ENCODE results near the gene MPO. TPM values are rescaled to one million over a fixed set of nuclear protein-coding genes. Genes with fewer than 3 reads are reported as not detected.

The MPO gene
- not detected for total RNA-seq

- ATAC-seq (no peak), DNase-seq (ENCODE audit: low spot score in 2 of 2) (no peak)
- Mint-ChIP-seq H3K27ac (no peak within 1 kb of the TSS), H3K9me3 (no peaks in the 10 kb centered on the region), H3K36me3 (no peaks in the 10 kb centered on the region)
These were observed at the start of gene MPO for GRCh38 chr17:58280480-58281217. TSS of gene MPO (minus strand) at chr17:58280935. CDS start at chr17:58280758, 177 bp downstream.

- H3K27ac Mint-ChIP-seq: peak overlapping the region; percentile 100
- ATAC-seq (peak; percentile 30 to 37), DNase-seq (ENCODE audit: low spot score in 2 of 2) (no peak)
- H3K9me3 Mint-ChIP-seq: no peaks in the 10 kb centered on the region
- H3K36me3 Mint-ChIP-seq: peaks cover 44 to 57% of the 10 kb centered on the region in 2 donors
These were observed 49.2 kb upstream of the MPO start for GRCh38 chr17:58329810-58330537.

GRCh38 chr17:58329035-58329809, 48.5 kb upstream of the MPO start:
- DNase-seq (ENCODE audit: low spot score in 2 of 2) (peak; percentile 83 to 89), ATAC-seq (peak; percentile 34 to 49)
- H3K9me3 Mint-ChIP-seq: no peaks in the 10 kb centered on the region
- peak overlapping the region; percentile 100 for H3K27ac Mint-ChIP-seq
- peaks cover 38 to 50% of the 10 kb centered on the region in 2 donors for H3K36me3 Mint-ChIP-seq

DNA sequence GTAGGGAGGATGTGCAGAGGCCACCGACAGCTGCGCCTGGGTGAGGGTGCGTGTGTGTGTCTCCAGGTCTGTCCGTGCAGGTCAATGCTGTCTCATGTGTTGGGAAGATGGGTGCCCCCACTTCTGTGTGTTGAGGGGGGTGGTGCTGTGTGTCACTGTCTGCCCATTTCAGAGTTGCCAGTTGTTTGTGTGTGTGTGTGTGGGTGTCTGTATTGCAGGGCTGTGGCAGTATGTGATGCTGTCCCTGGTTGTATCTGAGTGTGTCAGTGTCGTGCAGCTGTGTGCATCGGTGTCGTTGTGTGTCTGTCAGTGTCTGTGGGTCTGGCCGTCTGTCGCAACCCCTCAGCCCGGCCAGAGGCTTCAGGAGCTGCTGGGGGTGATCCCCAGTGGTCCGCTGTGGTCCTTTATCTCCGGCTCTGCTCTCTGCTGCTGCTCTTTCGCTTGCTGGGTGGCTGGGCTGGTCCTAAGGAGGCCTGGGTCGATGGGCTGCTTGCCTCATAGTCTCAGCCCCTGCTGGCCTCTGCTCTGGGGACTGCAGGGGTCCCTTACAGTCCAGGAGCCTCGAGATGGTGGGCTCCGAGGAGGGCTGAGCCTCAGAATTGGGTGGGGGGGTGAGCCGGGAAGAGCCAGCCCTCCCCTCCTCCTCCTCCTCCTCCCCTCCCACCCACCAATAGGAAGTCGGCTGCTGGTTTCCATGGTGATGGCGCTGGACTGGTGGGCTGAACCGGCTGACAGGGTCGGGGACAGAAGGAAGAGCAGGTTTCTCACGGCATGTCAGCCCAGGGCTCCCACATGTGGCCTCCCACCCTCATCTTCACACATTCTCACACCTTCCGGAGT, 47.7 kb upstream of the MPO start, which contains the start of gene TSPOAP1:
Gene TSPOAP1 (minus strand): TSS at position 601 of the 840 bp plus-strand sequence. CDS start 875 bp downstream, outside the sequence.
- ATAC-seq (peak; percentile 1 to 19), DNase-seq (ENCODE audit: low spot score in 2 of 2) (peak; percentile 74 to 88)
- no peaks in the 10 kb centered on the region for H3K9me3 Mint-ChIP-seq
- H3K36me3 Mint-ChIP-seq: peaks cover 31 to 45% of the 10 kb centered on the region in 2 donors
- peak within 1 kb of the TSS; percentile 100 for H3K27ac Mint-ChIP-seq

- H3K27ac Mint-ChIP-seq: peak overlapping the region; percentile 100
- peak in 1 of 2 donors; percentile 84 for DNase-seq (ENCODE audit: low spot score in 2 of 2)
- peaks cover 25 to 39% of the 10 kb centered on the region in 2 donors for H3K36me3 Mint-ChIP-seq
- H3K9me3 Mint-ChIP-seq: no peaks in the 10 kb centered on the region
- no peak for ATAC-seq
These were observed 46.8 kb upstream of the MPO start for GRCh38 chr17:58327363-58328194.

- DNase-seq (ENCODE audit: low spot score in 2 of 2) (no peak), ATAC-seq (no peak)
- Mint-ChIP-seq H3K36me3 (peaks cover 17 to 32% of the 10 kb centered on the region in 2 donors), H3K27ac (peak overlapping the region; percentile 92 to 100), H3K9me3 (no peaks in the 10 kb centered on the region)
These were observed 46.1 kb upstream of the MPO start for GRCh38 chr17:58326609-58327362.

DNA sequence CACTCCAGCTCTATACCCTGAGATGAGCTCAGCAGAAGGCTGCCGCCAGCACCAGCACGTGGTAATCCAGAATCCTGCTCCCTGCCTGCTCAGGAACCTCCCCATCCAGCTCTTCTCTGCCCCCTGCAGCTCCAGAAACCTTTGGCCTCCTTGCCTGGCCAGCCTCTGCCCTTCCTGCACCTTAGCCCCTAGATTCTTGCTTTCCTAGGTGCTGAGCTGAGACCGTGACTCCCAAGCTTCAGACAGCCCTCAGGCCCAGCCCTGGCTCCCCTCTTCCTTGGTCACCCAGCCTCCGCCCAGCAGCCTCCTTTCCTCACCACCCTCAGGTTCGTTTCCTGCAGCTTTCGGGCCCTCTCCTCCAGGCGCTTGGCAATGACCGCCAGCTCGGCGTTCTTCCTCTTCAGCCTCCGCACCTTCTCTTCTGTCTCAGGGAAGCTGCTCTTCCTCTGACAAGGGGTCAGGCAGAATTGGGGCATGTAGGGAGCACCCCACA, 45.3 kb upstream of the MPO start:
- ATAC-seq (no peak), DNase-seq (ENCODE audit: low spot score in 2 of 2) (peak in 1 of 2 donors; percentile 73)
- peak overlapping the region; percentile 93 to 100 for H3K27ac Mint-ChIP-seq
- peaks cover 9 to 24% of the 10 kb centered on the region in 2 donors for H3K36me3 Mint-ChIP-seq
- no peaks in the 10 kb centered on the region for H3K9me3 Mint-ChIP-seq

GRCh38 chr17:58325289-58325726, 44.6 kb upstream of the MPO start:
- DNase-seq (ENCODE audit: low spot score in 2 of 2) (peak in 1 of 2 donors; percentile 74), ATAC-seq (peak in 1 of 2 donors; percentile 0)
- Mint-ChIP-seq H3K9me3 (no peaks in the 10 kb centered on the region), H3K36me3 (peaks cover 2 to 17% of the 10 kb centered on the region in 2 donors), H3K27ac (peak overlapping the region; percentile 51 to 100)

DNA sequence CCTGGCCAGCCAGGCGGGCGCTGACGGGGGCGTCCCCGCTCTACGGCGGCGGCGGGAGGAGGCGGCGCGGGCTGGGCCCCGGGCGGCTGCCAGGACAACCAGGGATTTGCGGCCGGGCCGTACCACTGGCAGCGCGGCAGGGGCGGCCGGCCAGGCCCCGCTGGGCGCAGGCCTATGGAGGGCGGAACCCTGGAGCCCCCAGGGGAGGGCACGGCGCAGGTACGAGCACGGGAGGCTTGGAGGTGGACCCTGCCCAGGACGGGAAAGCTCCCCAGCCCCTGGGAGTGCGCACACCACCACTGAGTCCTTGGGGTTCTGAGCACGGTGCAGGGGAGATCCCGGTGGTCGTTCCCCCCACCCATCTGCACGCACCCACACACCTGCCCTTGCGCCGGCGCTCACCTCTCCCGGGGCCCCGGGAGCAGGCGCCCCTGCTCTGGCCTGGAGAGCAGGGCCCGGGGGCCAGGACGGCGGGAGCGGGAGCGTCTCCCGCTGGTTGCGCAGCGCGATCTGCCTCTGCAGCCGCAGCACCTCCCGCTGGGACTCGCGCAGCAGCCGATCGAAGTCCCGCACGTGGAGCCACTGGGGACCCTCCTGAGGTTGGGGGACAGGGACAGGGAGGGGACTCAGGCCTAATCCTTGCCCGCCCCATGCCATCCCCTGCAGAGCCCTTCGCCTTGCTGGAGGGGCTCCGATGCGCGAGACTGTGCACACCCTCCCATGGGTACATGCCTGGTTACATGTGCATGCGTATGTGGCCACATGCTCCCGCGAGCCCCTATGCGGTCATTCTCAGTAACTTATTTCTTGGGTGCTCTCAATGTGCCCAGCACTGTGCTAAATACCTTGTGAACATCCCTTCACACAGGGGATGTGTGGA, 43.9 kb upstream of the MPO start:
- ATAC-seq (peak in 1 of 2 donors; percentile 2), DNase-seq (ENCODE audit: low spot score in 2 of 2) (no peak)
- H3K27ac Mint-ChIP-seq: peak overlapping the region in 1 of 2 donors; percentile 100
- peaks cover 0 to 12% of the 10 kb centered on the region in 2 donors for H3K36me3 Mint-ChIP-seq
- no peaks in the 10 kb centered on the region for H3K9me3 Mint-ChIP-seq

- DNase-seq (ENCODE audit: low spot score in 2 of 2): no peak
- Mint-ChIP-seq H3K27ac (peak overlapping the region; percentile 64 to 74), H3K9me3 (no peaks in the 10 kb centered on the region)
These were observed 43.3 kb upstream of the MPO start for GRCh38 chr17:58324056-58324408.

DNA sequence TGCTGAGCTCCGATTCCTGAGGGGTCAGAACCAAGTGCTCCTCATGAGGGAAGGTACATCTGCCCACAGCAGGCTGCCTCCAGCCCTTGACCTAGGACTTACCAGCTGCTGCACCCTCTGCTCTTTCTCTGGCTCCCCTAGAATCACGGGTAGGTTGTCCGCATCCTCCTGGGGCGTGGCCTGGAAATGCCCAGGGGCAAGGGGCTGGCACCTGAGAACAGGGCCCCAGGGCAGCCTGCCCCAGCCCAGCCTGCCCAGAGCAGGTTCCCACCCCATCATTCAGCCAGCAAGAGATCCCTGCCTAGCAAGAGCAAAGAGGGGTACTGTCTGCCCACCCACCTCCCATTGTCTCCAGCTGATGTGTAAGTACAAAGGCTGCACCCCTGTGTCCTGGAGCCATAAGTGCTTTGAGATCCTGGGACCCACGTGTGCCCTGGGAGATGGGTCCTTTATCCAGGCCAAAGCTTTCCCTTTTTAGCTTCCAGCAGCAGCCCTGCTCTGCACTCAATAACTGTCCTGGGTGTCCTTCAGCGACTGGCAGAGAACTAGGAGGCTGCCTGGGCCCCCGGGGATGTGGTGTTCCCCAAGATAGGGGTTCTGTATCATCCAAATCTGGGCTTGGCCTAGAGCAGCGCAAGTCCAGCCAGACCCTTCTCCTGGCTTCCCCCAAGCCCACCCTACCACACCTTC, 42.8 kb upstream of the MPO start:
- Mint-ChIP-seq H3K27ac (peak overlapping the region; percentile 64 to 74), H3K36me3 (peaks cover 0 to 7% of the 10 kb centered on the region in 2 donors)
- no peak for DNase-seq (ENCODE audit: low spot score in 2 of 2)

More at GRCh38 chr17:58324056-58324408, 43.3 kb upstream of the MPO start:
- H3K36me3 Mint-ChIP-seq: peaks cover 0 to 7% of the 10 kb centered on the region in 2 donors
- peak in 1 of 2 donors; percentile 0 for ATAC-seq

DNA sequence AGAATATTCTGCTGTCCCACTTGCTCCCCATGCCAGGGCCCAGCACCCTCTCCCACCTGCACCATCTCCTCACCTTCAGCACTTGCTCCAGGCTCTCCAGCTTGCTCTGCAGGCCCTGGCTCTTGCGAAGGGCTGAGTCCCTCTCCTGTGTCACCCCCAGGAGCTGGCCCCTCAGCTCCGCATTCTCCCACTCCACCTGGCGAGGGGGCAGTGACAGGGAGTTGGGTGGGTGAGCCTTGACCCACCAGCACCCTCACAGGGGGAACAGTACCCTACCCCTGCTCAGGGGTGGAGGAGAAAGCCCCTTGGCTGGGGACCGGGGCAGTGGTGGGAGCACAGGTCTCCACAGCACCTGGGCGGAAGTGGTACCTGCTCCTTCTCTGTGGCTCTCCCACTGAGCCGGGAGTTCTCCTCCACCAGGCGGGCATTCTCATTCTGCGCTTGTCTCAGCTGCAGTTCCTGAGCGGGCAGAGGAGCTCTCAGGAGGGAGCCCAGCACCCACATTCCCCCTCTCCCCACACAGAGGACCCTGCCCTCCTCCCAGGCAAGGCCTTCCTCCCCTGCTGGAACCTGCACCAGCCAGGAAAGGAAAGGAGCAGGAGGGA, 41.9 kb upstream of the MPO start:
- H3K27ac Mint-ChIP-seq: peak overlapping the region; percentile 64 to 81
- DNase-seq (ENCODE audit: low spot score in 2 of 2) (no peak), ATAC-seq (no peak)
- H3K9me3 Mint-ChIP-seq: no peaks in the 10 kb centered on the region
- no peaks in the 10 kb centered on the region for H3K36me3 Mint-ChIP-seq

More for the DNA sequence above, 42.8 kb upstream of the MPO start:
- H3K9me3 Mint-ChIP-seq: no peaks in the 10 kb centered on the region
- no peak for ATAC-seq

All from activated naive CD4-positive, alpha-beta T cell treated with anti-CD3 and anti-CD28 coated beads, Interleukin-2, amount 50 U/mL, for 72 hours (primary cell).